A673 (cell line): ENCODE measurements around the gene BRWD1. TPM values are rescaled to one million over a fixed set of nuclear protein-coding genes. Genes with fewer than 3 reads are reported as not detected.

Source experiments
- BruUV-seq: library from RNA; stranded (reverse); fragments of 400-500 nt; replicated peaks from 2 replicates; lab custom pipeline; 2021; lab: Mats Ljungman, UMichigan
- CTCF ChIA-PET: fragments of 300-600 bp; sonication (Branson Sonifier 250); formaldehyde crosslinking; loops from one replicate; lab custom pipeline; 2022; ENCODE audit warnings: antibody characterized with exemption; lab: Charles Lee
- POLR2A ChIA-PET: fragments of 300-600 bp; sonication (Branson Sonifier 250); formaldehyde crosslinking; loops from one replicate; lab custom pipeline; 2022; ENCODE audit warnings: antibody characterized with exemption; ENCODE audit not compliant: low non-redundant PET; lab: Charles Lee
- DNase-seq: peaks from one replicate; pipeline ENCODE4 v3.0.0-alpha.2; 2015; ENCODE audit warnings: low spot score
- H3K27ac ChIP-seq: fragments of 200-600 bp; sonication (generic); 2 replicates; pipeline ENCODE4 v1.5.1; 2016; ENCODE audit warnings: mixed run types, low read depth, mild to moderate bottlenecking, mixed read lengths, antibody characterized with exemption, low read length; ENCODE audit not compliant: poor library complexity, severe bottlenecking
- H3K27me3 ChIP-seq: fragments of 200-600 bp; sonication (generic); replicated peaks from 2 replicates; pipeline ENCODE4 v1.6.1; 2017; ENCODE audit warnings: mixed run types, low read depth, mild to moderate bottlenecking, mixed read lengths, antibody characterized with exemption, low read length; ENCODE audit not compliant: insufficient read depth, poor library complexity
- H3K36me3 ChIP-seq: fragments of 200-600 bp; sonication (generic); 2 replicates; pipeline ENCODE4 v1.6.1; 2016; ENCODE audit warnings: mixed run types, mild to moderate bottlenecking, mixed read lengths, antibody characterized with exemption, low read length; ENCODE audit not compliant: insufficient read depth, poor library complexity, severe bottlenecking
- H3K4me1 ChIP-seq: fragments of 200-600 bp; sonication (generic); 2 replicates; pipeline ENCODE4 v1.6.1; 2017; ENCODE audit warnings: mixed run types, mild to moderate bottlenecking, mixed read lengths, antibody characterized with exemption, low read length; ENCODE audit not compliant: insufficient read depth, poor library complexity, severe bottlenecking
- H3K4me3 ChIP-seq: fragments of 200-600 bp; sonication (generic); 2 replicates; pipeline ENCODE4 v1.5.1; 2016; ENCODE audit warnings: low read depth, mixed run types, mild to moderate bottlenecking, mixed read lengths, low read length; ENCODE audit not compliant: poor library complexity, severe bottlenecking
- H3K9me3 ChIP-seq: fragments of 200-600 bp; sonication (generic); 2 replicates; pipeline ENCODE4 v1.6.1; 2016; ENCODE audit warnings: mixed run types, low read depth, mild to moderate bottlenecking, mixed read lengths, antibody characterized with exemption, low read length; ENCODE audit not compliant: poor library complexity, severe bottlenecking
- EZH2 ChIP-seq: fragments of 200-600 bp; sonication (generic); IDR thresholded peaks from 2 replicates; pipeline ENCODE4 v1.6.1; 2017; ENCODE audit warnings: borderline replicate concordance, low read depth, mild to moderate bottlenecking, mixed read lengths, antibody characterized with exemption, low read length; ENCODE audit not compliant: poor library complexity, severe bottlenecking
- intact Hi-C: fragments of 100-400 bp; cut with micrococcal nuclease; formaldehyde crosslinking; loops from one replicate; pipeline ENCODE4 v1.10.0; 2022; ENCODE audit not compliant: unreplicated experiment
- total RNA-seq: library from RNA; stranded (reverse); gene quantifications from 2 replicates; pipeline ENCODE4 v1.2.3, GENCODE V29; 2021
- TF ChIP-seq, protein P1 (sequence below): fragments of 300-800, 200-600 bp; sonication (generic); conservative IDR thresholded peaks from 2 replicates; pipeline ENCODE4 v1.5.1; 2017; ENCODE audit warnings: low read depth, mild to moderate bottlenecking, antibody characterized with exemption, low read length, moderate library complexity, mixed read lengths

The BRWD1 gene
- total RNA-seq, 1 experiment from 2014 or later, result 27.6 TPM

DNA sequence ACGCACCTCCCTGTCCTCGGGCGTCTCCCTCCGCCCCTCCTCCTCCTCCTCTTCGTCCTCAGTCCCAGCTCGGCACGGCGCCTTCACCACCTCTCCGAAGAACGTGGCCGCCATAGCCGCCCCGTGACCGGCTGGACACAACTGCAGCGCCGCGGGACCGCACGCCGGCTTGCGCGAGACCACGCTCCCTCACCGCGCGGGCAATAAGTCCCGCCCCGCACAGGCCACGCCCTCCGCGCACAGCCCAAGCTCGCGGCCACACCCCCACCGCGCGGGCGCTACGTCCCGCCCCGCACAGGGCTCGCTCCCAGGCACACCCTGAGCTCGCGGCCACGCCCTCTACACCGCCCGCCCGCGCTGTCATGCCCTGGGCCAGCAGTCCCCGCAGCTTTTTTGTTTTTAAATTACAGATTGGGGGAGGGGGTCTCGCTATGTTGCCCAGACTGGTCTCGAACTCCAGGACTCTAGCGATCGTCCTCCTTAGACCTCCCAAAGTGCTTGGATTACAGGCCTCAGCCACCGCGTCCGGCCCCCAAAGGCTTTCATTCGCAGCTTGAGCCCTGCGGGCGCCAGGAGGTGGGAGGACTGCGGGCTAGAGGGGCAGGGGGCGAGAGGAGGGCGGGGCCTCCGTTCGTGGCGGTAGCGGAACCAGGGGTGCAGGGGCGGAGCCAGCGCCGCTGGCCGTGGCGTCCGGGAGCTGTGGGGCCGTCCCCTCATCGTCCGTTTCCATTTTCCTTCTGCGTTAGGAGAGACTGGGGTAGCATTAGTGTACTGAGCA, 130.0 kb downstream of the BRWD1 start, which contains the start of gene PSMG1:
TSS of gene PSMG1 (minus strand) at position 180 of the 778 bp plus-strand sequence. CDS start at position 114, 66 bp downstream.
- TF ChIP-seq EZH2, result no peak
- TF ChIP-seq, protein P1, sequence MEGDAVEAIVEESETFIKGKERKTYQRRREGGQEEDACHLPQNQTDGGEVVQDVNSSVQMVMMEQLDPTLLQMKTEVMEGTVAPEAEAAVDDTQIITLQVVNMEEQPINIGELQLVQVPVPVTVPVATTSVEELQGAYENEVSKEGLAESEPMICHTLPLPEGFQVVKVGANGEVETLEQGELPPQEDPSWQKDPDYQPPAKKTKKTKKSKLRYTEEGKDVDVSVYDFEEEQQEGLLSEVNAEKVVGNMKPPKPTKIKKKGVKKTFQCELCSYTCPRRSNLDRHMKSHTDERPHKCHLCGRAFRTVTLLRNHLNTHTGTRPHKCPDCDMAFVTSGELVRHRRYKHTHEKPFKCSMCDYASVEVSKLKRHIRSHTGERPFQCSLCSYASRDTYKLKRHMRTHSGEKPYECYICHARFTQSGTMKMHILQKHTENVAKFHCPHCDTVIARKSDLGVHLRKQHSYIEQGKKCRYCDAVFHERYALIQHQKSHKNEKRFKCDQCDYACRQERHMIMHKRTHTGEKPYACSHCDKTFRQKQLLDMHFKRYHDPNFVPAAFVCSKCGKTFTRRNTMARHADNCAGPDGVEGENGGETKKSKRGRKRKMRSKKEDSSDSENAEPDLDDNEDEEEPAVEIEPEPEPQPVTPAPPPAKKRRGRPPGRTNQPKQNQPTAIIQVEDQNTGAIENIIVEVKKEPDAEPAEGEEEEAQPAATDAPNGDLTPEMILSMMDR, result no peak
- intact Hi-C loops, result loop anchor here (5.0 kb wide), 2 partner anchors 204 to 259 kb away; no protein-coding TSS in a partner anchor
- Histone ChIP-seq H3K36me3 (no peaks in the 10 kb centered on the region), H3K27me3 (no peaks in the 10 kb centered on the region), H3K9me3 (no peaks in the 10 kb centered on the region), H3K4me3 (peak within 1 kb of the TSS; percentile 86), H3K4me1 (peaks cover 12% of the 10 kb centered on the region), H3K27ac (peak within 1 kb of the TSS; percentile 95)
- DNase-seq, result peak; percentile 96
- ChIA-PET POLR2A (no interaction called here), CTCF (interaction anchor here (0.6 kb wide), 1 partner anchor 204 kb away, joined by 8 read pairs; no protein-coding TSS in a partner anchor)
- no TSS peak for BruUV-seq

DNA sequence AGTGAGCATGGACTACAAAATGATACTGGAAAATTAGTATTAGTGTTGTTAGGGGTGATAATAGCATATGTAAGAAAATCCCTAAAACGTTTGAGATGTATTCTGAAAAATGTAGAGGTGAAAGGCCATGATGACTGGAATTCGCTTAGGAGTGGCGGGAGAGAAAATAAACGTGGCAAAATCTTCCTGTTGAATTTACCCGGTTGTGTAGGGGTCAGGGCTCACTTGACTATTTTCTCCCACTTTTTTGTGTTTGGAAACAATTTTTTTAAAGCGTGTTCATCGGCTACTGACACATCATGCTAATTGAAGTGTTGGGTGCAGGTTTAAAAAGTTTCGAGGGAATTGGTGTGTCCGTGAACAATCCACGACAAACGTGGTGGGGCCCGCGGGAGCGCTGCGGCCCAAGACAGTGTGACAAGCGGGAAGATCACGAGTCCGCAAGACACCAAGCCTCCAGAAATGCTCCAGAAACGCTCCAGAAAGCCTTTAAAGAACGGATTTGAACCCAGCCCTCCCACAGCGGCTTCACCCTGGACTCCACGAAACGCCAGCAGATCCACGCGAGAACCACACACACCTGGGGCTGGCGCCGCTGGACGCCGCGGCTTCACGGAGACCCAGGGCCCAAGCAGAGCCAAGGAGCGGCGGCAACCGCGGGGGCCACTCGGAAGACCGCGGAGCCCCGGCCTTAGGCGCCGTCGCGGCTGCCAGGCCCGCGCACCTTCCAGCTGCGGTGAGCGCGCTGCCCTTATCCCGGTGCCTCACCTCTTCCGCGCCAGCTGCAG, 130.8 kb downstream of the BRWD1 start:
- ChIA-PET POLR2A (no interaction called here), CTCF (interaction anchor here (0.6 kb wide), 1 partner anchor 205 kb away, joined by 8 read pairs; no protein-coding TSS in a partner anchor)
- peak overlapping the region; percentile 86 for H3K4me3 ChIP-seq
- no peaks in the 10 kb centered on the region for H3K9me3 ChIP-seq
- BruUV-seq, result TSS peak; percentile 52
- no peaks in the 10 kb centered on the region for H3K27me3 ChIP-seq
- TF ChIP-seq, protein P1, result no peak
- TF ChIP-seq EZH2, result no peak
- intact Hi-C loops, result loop anchor here (5.0 kb wide), 2 partner anchors 205 to 260 kb away; no protein-coding TSS in a partner anchor
- H3K4me1 ChIP-seq, result peaks cover 12% of the 10 kb centered on the region
- DNase-seq, result peak; percentile 25
- H3K36me3 ChIP-seq, result peaks cover 7% of the 10 kb centered on the region
- peak overlapping the region; percentile 95 for H3K27ac ChIP-seq

DNA sequence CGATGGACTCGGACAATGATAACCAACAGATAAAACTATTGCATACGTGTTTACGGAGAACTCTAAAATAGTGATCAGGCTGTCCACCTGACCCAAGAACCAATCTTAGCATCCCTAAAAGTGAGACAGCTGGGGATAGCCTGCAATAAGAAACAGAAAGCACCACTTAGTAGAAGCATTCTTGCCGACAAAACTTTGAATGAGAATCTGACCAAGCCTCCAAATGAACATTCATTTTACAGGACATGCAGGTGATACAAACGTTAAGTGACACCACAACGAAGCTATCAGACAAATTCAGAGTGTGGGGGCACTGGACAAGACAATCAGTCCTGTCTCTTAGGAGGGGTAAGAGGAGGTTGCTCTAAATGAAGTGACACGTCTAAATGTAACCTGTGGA, 131.4 kb downstream of the BRWD1 start:
- Histone ChIP-seq H3K9me3 (no peaks in the 10 kb centered on the region), H3K27me3 (no peaks in the 10 kb centered on the region), H3K4me3 (peak overlapping the region; percentile 86), H3K36me3 (peaks cover 14% of the 10 kb centered on the region), H3K27ac (no peak overlapping the region), H3K4me1 (peaks cover 12% of the 10 kb centered on the region)
- ChIA-PET CTCF (no interaction called here), POLR2A (no interaction called here)
- intact Hi-C loops, result loop anchor here (5.0 kb wide), 2 partner anchors 205 to 260 kb away; no protein-coding TSS in a partner anchor
- no peak for DNase-seq
- no peak for TF ChIP-seq EZH2
- TF ChIP-seq, protein P1, result no peak
- no TSS peak for BruUV-seq
